D721Med (cell line): ENCODE measurements around the gene PRPSAP1.
"Not testable (repeated sequence)": the region's sequence is repeated elsewhere in the genome, so short reads cannot be mapped to it uniquely, and the experiment has no call there.

Experiments
- DNase-seq: peaks from one replicate; pipeline ENCODE4 v3.0.0; 2011; ENCODE audit warnings: low spot score; ENCODE audit not compliant: insufficient read length
- FAIRE-seq: peaks from 2 replicates; lab custom pipeline; 2011; peaks lifted over from hg19 to GRCh38; lab: Jason Lieb, UNC
- TF ChIP-seq, protein P1 (sequence below): IDR thresholded peaks from 2 replicates; pipeline ENCODE4 v1.5.1; 2012; ENCODE audit warnings: mild to moderate bottlenecking, control low read depth; ENCODE audit not compliant: insufficient read depth; ENCODE audit errors: missing control alignments

The PRPSAP1 gene

DNA sequence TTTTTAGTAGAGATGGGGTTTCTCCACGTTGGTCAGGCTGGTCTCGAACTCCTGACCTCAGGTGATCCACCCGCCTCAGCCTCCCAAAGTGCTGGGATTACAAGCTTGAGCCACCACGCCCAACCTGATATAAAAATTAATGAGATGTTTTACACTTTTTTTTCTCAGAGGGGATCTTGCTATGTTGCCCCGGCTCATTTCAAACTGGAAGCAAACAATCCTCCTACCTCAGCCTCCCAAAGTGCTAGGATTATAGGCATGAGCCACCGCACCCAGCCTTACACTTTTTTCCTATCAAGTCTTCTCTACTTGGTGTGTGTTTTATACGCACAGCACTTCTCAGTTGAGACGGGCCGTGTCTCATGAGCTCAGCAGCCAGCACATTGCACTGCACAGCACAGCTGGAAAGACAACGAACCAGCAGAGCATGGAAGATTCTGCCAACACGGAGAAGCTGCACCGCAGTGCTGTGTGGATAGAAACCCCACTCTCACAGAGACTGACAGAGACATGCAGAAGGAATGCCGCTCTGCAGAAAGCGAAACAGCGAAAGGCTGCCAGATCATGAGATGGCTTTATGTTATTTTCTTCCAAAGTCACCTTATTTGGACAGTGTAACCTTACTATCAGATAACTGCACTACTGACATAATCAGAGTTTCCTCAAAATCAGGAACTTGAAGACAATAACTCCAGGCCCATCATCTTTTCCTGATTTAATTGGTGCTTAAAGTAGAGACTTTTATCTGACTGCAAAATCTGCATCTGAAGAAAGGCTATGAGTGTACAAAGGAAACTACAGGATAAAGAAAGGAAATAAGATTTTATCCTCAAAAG is 39.1 kb downstream of the PRPSAP1 start:
- TF ChIP-seq, protein P1, sequence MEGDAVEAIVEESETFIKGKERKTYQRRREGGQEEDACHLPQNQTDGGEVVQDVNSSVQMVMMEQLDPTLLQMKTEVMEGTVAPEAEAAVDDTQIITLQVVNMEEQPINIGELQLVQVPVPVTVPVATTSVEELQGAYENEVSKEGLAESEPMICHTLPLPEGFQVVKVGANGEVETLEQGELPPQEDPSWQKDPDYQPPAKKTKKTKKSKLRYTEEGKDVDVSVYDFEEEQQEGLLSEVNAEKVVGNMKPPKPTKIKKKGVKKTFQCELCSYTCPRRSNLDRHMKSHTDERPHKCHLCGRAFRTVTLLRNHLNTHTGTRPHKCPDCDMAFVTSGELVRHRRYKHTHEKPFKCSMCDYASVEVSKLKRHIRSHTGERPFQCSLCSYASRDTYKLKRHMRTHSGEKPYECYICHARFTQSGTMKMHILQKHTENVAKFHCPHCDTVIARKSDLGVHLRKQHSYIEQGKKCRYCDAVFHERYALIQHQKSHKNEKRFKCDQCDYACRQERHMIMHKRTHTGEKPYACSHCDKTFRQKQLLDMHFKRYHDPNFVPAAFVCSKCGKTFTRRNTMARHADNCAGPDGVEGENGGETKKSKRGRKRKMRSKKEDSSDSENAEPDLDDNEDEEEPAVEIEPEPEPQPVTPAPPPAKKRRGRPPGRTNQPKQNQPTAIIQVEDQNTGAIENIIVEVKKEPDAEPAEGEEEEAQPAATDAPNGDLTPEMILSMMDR: no peak
- no peak for FAIRE-seq

DNA sequence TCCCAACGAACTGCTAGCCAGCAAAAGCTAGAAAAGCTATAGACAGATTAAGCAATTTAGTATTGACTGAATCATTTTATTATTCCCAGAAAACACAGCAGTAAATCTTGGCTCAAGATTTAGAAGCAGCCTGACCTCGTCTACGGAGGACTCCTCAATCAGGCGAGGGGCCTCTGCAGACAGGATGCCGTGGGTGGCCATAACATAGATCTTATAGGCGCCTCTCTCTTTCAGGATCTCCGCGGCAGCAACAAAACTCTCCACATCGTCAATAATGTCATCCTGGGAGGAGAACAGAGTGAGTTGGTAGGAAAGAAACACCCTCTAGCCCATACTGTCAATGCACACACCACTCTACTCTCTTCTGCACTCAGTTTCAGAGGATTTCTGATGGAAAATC is 41.0 kb downstream of the PRPSAP1 start:
- TF ChIP-seq, protein P1: no peak
- no peak for FAIRE-seq

More for the DNA sequence above, 39.1 kb downstream of the PRPSAP1 start:
- no peak for DNase-seq

DNA sequence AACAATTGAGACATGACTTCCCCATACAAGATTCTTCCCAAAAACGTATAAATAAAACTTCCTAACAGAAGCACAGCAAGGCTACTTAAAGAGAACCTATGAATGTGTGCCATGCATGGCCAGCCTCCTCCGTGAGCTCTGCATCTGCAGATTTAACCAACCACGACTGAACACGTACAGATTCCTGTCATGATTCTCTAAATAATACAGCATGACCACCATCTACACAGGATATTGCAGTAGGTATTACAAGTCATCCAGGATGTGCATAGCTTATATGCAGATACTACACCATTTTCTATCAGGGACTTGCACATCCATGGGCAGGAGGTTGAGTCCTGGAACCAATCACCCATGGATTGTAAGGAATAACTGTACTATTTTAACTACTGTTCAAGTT is 44.3 kb downstream of the PRPSAP1 start:
- TF ChIP-seq, protein P1: no peak
- no peak for DNase-seq
- no peak for FAIRE-seq

More for the DNA sequence above, 41.0 kb downstream of the PRPSAP1 start:
- DNase-seq: no peak

DNA sequence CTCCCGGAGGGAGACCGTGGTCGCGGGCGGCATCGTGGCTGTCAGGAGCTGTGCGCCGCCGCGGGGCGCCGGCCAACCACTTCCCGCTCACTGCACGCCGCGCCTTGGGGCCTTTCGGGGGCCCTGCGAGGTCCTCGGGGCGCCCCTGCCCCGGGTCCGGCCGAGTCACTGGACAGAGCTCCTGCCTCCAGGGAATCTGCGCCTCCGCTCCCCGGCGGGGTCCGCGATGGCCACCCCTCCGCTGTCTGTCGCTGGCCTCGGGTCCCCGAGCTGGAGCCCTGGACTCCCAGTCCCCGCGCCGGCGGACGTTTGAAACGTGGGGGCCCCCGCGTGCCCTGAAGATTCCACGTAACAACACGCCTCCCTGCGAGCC is 45.8 kb downstream of the PRPSAP1 start, which contains the start of gene QRICH2:
QRICH2 (minus strand) TSS at position 311 of the 373 bp plus-strand sequence; CDS start at position 33, 278 bp downstream.
- FAIRE-seq (no peak), DNase-seq (no peak)
- TF ChIP-seq, protein P1: no peak

DNA sequence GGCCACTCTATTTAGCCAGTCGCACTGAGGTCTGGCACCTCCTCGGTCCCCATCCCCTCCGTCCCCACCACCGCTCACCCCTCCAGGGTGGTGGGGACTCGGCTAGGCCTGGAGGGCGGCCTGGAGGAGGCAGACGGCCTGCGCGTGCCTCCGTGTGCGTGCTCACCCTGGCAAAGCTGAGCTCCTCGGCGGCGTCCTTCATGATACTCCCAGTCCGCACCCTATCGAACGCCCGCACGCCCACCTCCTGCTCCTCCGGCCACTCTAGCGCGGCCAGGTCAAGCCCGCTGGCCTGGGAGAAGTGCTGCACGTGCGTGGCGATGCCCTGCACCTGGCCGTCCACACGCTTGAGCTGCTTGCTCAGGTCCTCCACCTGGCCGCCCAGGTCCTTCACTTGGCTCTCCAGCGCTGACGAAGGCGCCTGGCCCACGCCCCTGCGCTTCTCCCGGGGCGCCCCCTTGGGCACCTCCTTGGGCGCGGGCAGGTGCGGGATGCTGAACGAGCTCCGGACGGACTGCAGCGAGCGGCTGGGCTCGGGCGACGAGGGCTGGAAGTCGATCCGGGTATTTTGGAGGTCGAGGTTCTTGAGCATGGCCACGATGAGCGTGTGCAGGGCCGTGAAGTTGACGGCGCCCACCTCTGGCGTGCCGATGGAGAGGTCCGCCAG is 46.3 kb downstream of the PRPSAP1 start:
- DNase-seq: no peak
- TF ChIP-seq, protein P1: no peak
- FAIRE-seq: no peak

DNA sequence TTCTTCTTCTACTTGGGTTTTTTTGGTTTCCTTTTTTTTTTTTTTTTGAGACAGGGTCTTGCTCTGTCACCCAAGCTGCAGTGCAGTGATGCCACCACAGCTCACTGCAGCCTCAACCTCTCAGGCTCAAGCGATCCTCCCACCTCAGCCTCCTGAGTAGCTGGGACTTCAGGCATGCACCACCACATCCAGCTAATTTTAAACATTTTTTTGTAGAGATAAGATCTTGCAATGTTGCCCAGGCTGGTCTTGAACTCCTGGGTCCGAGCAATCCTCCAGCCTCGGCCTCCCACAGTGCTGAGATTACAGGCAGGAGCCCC is 48.6 kb downstream of the PRPSAP1 start:
- FAIRE-seq, DNase-seq: not testable (repeated sequence)

DNA sequence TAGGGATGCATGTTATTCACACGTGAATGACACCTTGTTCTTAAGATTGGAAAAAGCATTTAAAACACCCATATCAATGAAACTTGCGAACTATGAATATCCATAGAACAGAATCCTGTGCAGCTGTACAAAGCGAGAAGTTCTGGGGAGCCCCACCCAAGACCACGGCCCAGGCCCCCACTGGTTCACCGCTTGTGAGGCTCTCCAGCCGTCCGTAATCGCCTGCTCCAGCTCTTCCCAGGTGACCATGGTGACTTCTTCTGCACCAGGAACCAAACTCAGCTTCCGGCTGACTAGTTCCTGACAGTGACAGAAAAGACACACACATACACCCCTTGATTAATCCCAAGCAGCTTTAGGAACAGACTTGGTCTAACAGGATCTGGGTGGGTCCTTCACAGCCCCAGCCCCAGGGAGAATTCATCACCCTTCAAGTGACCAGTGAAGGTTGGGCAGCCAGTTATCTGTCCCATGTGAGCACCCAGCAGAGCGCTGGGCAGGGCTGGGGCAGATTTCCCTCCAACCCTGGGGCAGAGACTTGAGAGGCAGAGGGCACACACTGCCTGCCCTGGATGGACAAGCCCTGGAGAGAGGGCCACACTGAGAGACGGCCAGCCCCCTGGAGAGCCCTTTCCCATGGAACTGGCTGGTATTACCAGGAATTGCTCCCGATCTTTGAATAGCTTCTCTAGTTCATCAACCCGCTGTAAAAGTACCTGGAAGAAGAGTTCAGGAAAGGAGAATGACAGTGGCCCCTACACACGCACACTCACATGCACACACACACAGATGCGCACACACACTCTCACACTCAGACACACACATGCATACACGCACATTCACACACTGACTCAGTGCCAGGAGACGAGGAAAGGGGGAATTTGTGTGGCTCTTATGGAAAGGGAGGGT is 49.2 kb downstream of the PRPSAP1 start:
- FAIRE-seq (no peak), DNase-seq (no peak)
- TF ChIP-seq, protein P1: no peak
